Adipose tissue (tissue), 3 donors: ENCODE results near the gene RANBP17. TPM values are rescaled to one million over a fixed set of nuclear protein-coding genes. Genes with fewer than 3 reads are reported as not detected.

ENCODE experiments used
- H3K27ac ChIP-seq: one replicate; pipeline ENCODE4 v1.5.1; 2013; ENCODE audit warnings: low read depth, low read length
- WGBS, 3 donors: extraction: QIAGEN DNeasy Blood & Tissue Kit; methylation state at CpG; one replicate each; pipeline ENCODE4 v1.1.7; 2013; 5-methylcytosine and 5-hydroxymethylcytosine counted together
- polyA plus RNA-seq, 3 donors: library from polyadenylated mRNA; stranded (reverse); fragments of 200-250 nt; gene quantifications; one replicate each; pipeline ENCODE4 v1.2.3, GENCODE V29; 2013
- donor health status: healthy with polysubstance abuse.
- donor health status: Bipolar disorder and iron deficiency.
- donor health status: healthy.

RANBP17 gene
- polyA plus RNA-seq, 3 donors = 0.85 to 1.2 (median 1.1) TPM

DNA sequence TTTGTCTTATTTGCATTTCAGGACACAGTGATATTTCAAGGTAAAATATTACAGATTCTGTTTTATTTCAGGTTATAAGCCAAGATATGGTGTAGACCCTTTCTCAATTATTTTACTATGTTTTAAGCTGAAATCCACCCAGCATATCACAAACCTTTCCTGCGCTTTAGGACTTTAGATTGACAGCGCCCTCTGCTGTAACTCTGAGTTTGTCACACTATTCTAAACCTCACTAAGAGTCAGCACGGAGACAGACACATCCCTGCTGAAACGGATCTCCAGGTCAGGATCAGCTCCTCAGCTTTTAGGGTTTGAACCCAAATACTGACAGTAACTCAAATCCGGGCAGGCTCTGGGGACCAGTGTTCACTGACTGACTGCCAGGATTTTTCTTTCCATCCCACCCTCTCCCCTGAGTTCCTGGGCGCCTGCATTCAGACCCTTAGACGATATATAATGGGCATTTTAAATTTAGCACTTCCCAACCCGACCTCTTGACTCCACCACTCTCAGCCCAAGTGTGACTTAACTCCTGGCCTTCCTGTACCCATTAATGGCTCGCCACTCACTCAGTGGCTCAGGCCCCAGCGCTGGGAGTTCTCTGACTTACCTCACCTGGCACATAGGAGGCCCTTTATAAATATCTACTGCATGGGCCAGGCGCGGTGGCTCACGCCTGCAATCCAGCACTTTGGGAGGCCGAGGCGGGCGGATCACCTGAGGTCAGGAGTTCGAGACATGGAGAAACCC lies 480.7 kb downstream of the RANBP17 start:
- no peak overlapping the region for H3K27ac ChIP-seq
- 49 to 55% (median 53%) methylated on average over 17 of the region's 17 CpGs for WGBS, 3 donors

DNA sequence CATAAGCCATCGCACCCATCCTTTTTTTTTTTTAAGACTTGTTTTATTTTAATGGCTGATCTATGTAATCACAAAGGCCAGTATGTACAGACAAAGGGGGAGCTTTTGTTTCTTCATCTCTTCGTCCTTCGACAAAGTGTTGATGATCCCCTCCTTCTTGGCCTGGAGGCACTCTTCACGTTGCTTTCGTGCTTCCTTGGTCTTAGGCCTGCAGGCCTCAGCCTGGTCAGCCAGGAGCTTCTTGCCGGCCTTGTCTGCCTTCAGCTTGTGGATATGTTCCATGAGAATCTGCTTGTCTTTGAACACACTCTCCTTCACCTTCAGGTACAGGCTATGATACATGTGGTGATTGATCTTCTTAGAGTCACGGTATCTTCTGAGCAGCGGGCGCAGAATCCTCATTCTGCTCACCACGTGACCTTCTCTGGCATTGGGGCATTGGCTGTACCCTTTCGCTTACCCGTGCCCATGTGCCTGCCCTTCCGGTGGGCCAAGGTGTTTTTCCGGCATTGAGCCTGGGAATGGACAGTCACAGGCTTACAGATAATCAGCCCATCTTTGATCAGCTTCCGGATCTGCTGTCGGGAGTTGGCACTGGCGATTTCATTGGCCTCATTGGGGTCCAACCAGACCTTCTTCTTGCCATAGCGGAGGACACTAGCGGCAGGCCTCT lies 483.3 kb downstream of the RANBP17 start:
- 92 to 95% (median 94%) methylated on average over 19 of the region's 19 CpGs for WGBS, 3 donors

More for the DNA sequence above, 483.3 kb downstream of the RANBP17 start:
- H3K27ac ChIP-seq = no peak overlapping the region

Other genes starting within 250 kb of the RANBP17 start
- gene GABRP, start 78.3 kb upstream of the RANBP17 start, polyA plus RNA-seq = under 1 TPM in 2 of 3 donors, not detected in 1; 0.02 to 0.15 TPM